Lung microvascular endothelial cell (primary cell): ENCODE results near the gene LMOD1. TPM values are rescaled to one million over a fixed set of nuclear protein-coding genes. Genes with fewer than 3 reads are reported as not detected.
"Not testable (repeated sequence)": the region's sequence is repeated elsewhere in the genome, so short reads cannot be mapped to it uniquely, and the experiment has no call there.

Experiments used
- DNase-seq, 2 donors: peaks; one replicate each; pipeline versions ENCODE4 v3.0.0 to v3.0.0-alpha.2; 2010; ENCODE audit warnings: low read depth in 2 of 2
- total RNA-seq: library from RNA; depleted of rRNA; stranded (reverse); fragments of >200 nt; gene quantifications from 2 replicates; pipeline ENCODE4 v1.2.1, GENCODE V29; 2014

LMOD1 gene
- total RNA-seq, result not detected in 2 replicates

DNA sequence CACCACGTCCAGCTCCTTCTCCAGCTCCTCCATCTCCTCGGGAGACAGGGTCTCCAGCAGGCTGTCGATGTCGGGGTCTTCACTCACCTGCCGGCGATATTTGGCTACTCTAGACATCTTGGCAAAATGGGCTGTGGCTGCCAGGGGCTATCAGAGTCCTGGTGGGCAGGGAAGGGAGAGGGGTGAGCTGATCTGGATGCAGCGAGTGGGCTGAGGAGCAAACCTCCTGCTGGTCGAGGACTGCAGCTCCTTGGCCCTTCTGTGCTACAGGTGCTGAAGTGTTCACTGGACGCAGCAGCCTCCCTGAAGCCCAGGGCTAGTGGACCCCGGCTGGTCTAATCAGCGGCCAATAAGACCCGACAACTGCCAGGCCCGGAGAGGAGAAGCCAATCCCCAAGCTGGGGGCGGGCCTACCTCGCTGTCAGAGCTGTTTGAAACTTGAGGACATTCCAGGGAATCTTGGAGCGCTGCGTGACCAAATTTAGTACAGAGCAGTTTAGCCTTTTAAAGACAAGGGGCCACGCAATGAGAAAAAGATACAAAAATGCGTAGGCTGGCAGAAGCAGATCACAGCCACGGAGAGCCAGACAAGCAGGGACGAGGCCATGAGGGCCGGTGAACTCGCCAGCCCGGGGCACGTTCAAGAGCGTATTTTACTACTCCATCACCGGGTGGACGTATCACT is at the start of gene LMOD1:
LMOD1 (minus strand) TSS at position 325 of the 685 bp plus-strand sequence; CDS start at position 117, 208 bp downstream.
- DNase-seq, result peak; percentile 58 to 78

- DNase-seq, result peak in 1 of 2 donors; percentile 62
These were observed 44.1 kb upstream of the LMOD1 start for GRCh38 chr1:201990427-201990826.

- no peak for DNase-seq
These were observed 43.2 kb upstream of the LMOD1 start for GRCh38 chr1:201989354-201990128.

- no peak for DNase-seq
These were observed 42.3 kb upstream of the LMOD1 start for GRCh38 chr1:201988601-201989000.

GRCh38 chr1:201985355-201985754 is 39.0 kb upstream of the LMOD1 start:
- no peak for DNase-seq

GRCh38 chr1:201984446-201984845 is 38.1 kb upstream of the LMOD1 start:
- no peak for DNase-seq

DNA sequence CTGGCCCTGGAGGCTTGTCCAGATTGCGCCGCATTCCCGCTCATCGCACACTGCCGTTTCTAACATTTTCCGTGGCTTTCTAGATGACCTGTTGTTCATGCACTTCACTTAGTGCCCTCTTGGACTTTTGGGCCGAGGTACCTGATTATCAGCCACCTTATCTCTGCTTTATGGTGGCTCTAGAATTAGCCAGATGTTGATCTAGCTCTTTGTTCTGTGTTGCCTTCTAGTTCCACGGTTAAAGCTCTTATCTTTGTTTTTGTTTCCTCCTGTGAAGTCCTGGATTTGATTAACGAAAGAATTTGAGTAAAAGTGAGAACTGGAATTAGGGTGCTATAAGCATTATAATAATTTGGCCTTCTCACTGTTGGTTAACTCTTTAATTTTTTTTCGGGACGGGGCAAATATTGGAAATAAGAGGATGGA is 37.0 kb upstream of the LMOD1 start:
- DNase-seq, result no peak

- peak; percentile 31 to 54 for DNase-seq
These were observed 36.5 kb upstream of the LMOD1 start, which contains the start of gene RNPEP for GRCh38 chr1:201982623-201983379. TSS of gene RNPEP (plus strand) at chr1:201982648. CDS start at chr1:201982667, 19 bp downstream.

DNA sequence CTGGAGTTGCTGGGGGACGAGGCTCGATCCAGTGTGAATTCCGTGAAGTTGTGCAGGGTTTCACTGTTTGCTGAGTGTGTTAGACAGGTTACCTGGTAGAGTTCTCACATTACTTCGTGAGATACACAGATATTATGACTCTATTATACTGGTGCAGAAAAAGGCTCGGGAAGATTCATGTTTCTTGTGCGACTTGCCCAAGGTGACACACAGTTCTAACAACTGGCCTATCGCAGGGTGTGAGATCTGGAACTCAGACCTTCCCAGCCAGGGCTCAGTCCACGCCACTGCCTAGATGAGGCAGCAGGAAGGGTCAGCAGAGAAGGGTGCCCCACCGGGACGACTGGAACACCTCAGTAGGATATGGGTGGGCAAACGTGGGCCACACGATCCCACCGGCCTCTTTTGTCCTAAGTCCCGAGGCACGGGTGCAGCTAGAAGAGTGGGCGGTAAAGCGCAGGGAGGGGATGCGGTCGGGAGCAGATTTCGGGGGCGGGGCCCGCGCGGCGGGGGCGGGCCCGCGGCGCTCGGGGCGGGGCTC is 35.8 kb upstream of the LMOD1 start:
- peak in 1 of 2 donors; percentile 58 for DNase-seq

DNA sequence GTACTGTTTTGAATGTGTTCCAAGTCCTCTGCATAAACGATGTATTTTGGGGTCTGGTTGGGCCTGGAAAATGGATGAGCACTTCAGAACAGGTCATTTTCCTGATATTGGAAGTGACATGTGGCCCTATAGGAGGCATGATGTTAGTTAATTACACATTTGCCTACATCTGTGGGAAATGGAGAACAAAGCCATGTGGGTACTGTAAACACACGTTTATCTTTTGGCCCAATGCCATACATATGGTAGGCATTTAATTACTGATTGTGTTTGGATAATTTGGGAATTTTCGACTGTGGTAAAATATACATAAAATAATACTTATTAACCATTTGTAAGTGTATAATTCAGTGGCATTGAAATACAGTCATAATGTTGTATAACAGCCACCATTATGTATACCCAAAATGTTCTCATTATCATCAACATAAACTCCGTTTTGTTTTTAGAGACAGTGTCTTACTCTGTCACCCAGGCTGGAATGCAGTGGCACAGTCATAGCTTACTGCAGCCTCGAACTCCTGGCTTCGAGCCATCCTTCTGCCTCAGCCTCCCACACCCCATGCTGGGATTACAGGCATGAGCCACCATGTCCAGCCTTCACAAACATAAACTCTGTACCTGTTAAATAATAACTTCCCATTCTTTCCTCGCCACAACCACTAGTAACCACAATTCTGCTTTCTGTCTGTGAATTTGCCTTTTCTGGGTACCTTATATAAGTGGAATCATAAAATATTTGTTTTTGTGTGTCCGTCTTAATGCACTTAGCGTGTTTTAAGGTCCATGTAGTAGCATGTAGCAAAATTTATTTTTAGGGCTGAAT is 24.2 kb upstream of the LMOD1 start:
- DNase-seq, result no peak

GRCh38 chr1:201968202-201968925 is 22.0 kb upstream of the LMOD1 start:
- DNase-seq, result no peak

GRCh38 chr1:201966171-201966570 is 19.8 kb upstream of the LMOD1 start:
- DNase-seq, result no peak

- no peak for DNase-seq
These were observed 17.9 kb upstream of the LMOD1 start for GRCh38 chr1:201964261-201964660.

DNA sequence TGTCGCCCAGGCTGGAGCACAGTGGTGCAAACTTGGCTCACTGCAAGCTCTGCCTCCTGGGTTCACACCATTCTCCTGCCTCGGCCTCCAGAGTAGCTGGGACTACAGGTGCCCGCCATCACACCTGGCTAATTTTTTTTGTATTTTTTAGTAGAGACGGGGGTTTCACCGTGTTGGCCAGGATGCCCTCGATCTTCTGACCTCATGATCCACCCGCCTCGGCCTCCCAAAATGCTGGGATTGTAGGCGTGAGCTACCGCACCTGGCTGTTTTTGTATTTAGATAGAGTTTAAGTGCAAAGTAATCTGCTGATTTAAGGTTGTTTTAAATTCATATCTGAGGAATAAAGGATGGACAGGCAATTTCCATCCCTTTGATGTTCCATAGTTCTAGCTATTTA is 16.0 kb upstream of the LMOD1 start:
- not testable (repeated sequence) for DNase-seq

DNA sequence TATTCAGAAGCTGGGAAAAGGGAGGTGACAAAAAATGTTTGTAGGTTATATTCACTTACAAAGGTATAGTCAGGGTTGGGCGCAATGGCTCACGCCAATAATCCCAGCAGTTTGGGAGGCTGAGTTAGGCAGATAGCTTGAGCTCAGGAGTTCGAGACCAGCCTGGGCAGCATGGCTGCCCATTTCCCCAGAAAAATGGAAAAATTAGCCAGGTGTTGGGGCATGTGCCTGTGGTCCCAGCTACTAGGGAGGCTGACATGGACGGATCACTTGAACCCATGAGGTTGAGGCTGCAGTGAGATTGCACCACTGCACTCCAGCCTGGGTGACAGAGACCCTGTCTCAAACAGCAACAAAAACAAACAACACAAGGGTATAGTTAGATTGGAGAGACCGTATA is 12.0 kb upstream of the LMOD1 start:
- DNase-seq, result no peak

GRCh38 chr1:201955729-201956143 is 9.4 kb upstream of the LMOD1 start:
- no peak for DNase-seq

DNA sequence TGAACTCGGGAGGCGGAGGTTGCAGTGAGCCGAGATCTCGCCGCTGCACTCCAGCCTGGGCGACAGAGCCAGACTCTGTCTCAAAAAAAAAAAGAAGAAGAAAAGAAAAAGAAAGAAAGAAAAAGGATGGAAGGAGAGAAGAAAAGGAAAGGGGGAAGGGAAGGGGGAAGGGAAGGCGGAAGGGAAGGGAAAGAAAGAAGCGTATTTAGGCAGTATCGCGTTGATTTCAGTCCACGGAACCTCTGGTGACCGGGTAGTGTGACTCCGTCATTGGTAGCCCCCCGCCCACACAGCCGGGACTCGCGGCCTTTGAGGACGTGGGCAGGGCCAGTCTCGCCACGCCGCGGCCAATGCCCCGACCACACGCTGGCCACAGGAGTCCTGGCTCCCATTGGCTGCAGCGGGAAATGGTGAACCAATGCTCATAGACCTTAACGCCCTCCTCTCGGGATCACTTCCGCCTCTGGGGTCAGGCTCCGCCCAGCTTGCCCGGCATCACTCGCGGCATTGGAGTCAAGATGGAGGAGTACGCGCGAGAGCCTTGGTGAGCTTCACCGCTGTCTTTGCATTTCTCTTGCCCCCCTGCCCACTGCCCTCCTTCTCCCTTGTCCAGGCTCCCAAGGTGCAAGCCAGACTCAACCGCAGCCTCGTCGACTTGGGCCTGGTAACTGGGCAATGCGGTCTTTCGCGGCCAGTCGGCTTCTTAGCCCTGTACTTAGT is 8.8 kb upstream of the LMOD1 start, which contains the start of gene TIMM17A:
TIMM17A (plus strand) TSS at position 495 of the 720 bp plus-strand sequence; CDS start at position 519, 24 bp downstream.
- DNase-seq, result peak; percentile 99

DNA sequence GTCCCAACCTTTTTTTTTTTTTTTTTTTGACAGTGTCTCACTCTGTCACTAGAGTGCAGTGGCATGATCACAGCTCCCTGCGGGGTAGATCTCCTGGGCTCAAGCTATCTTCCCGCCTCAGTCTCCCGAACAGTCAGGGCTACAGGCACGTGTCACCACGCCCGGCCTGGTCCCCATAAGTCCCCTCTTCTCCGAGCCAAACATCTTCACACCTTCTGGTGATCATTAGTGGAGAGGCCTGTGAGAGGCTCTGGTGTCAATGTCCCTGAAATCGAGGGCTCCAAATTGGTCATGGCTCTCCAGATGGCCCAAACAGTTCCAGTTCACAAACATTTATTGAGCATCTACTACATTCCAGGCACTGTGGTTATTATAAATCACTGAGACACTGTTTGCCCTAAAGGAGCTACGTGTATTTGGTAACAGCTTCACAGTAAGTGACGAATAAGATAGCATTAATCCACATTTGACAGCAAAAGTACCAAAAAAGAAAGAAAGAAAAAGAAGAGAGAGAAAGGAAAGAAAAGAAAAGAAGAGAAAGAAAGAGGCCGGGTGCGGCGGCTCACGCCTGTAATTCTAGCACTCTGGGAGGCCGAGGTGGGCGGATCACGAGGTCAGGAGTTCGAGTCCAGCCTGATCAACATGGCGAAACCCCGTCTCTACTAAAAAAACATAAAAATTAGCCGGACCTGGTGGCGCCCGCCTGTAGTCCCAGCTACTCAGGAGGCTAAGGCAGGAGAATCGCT is 8.1 kb upstream of the LMOD1 start:
- no peak for DNase-seq

GRCh38 chr1:201949491-201949890 is 3.1 kb upstream of the LMOD1 start:
- no peak for DNase-seq
